Measurements from ENCODE around the gene TFEB.

DNA sequence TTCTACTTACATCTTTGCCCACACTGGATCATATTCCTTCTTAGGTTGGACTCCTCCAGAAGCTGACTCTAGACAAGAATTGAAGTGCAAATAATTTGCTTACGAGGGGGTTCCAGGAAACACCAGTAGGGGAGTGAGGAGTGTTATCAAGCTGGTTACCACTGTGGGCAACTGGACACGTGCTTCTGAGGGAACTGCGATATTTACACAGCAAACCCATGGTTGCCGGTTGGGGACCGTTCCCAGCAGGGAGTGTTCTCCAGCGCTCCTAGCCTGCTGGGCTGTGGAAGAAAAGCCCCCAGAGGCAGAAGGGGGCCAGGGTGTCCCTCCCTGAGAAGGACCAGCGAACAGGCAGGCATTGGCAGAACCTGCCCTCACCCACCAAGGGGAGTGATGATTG, 75.5 kb downstream of the TFEB start:
- TF ChIP-seq ZFX (IDR thresholded peaks at IDR 0.05; ENCODE audit: borderline replicate concordance) = no peak
- TF ChIP-seq, protein P1, sequence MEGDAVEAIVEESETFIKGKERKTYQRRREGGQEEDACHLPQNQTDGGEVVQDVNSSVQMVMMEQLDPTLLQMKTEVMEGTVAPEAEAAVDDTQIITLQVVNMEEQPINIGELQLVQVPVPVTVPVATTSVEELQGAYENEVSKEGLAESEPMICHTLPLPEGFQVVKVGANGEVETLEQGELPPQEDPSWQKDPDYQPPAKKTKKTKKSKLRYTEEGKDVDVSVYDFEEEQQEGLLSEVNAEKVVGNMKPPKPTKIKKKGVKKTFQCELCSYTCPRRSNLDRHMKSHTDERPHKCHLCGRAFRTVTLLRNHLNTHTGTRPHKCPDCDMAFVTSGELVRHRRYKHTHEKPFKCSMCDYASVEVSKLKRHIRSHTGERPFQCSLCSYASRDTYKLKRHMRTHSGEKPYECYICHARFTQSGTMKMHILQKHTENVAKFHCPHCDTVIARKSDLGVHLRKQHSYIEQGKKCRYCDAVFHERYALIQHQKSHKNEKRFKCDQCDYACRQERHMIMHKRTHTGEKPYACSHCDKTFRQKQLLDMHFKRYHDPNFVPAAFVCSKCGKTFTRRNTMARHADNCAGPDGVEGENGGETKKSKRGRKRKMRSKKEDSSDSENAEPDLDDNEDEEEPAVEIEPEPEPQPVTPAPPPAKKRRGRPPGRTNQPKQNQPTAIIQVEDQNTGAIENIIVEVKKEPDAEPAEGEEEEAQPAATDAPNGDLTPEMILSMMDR (IDR thresholded peaks at IDR 0.05) = no peak

All from 22Rv1 (cell line).